LNCAP (cell line): Measurements from ENCODE around the gene CD9.

Source experiments
- CTCF ChIP-seq: fragments of 450-650 bp; IDR thresholded peaks from 2 replicates; pipeline ENCODE4 v1.5.1; 2017; ENCODE audit warnings: mild to moderate bottlenecking

Gene CD9

GRCh38 chr12:6195665-6196535 lies 4.3 kb upstream of the CD9 start:
- TF ChIP-seq CTCF, result peak; percentile 87

- TF ChIP-seq CTCF, result no peak
These were observed 2.1 kb upstream of the CD9 start for GRCh38 chr12:6198051-6198450.

- no peak for TF ChIP-seq CTCF
These were observed 1.6 kb upstream of the CD9 start for GRCh38 chr12:6198556-6198955.

GRCh38 chr12:6198985-6199530 lies 1.1 kb upstream of the CD9 start:
- no peak for TF ChIP-seq CTCF

GRCh38 chr12:6199531-6200255 lies 507 bp upstream of the CD9 start:
- TF ChIP-seq CTCF, result no peak

GRCh38 chr12:6201213-6201608 lies 1.0 kb downstream of the CD9 start:
- TF ChIP-seq CTCF, result peak; percentile 7; the same call in 1 of the 2 replicates

- no peak for TF ChIP-seq CTCF
These were observed 1.6 kb downstream of the CD9 start for GRCh38 chr12:6201826-6202225.
